Spleen (tissue), 11 donors: ENCODE data around the gene THSD4. TPM values are rescaled to one million over a fixed set of nuclear protein-coding genes. Genes with fewer than 3 reads are reported as not detected.

Experiments
- DNase-seq: peaks from one replicate; pipeline ENCODE4 v3.0.0-alpha.2; 2020
- H3K27ac ChIP-seq, 8 donors: fragments of 200-600 bp; sonication (generic) in 7 of 8; 1 replicate in 4 of 8; 2 replicates in 4 of 8; pipeline versions ENCODE4 v1.5.0 to v1.8.0; 2016 to 2021; ENCODE audit warnings: inconsistent platforms in 4 of 8, mild to moderate bottlenecking in 4 of 8, moderate library complexity in 1 of 8
- H3K27me3 ChIP-seq, 7 donors: fragments of 200-600 bp; sonication (generic) in 6 of 7; replicated peaks in 1 of 7; 1 replicate in 4 of 7; 2 replicates in 3 of 7; pipeline versions ENCODE4 v1.5.0 to v1.8.0; 2016 to 2021; ENCODE audit warnings: inconsistent platforms in 3 of 7, mild to moderate bottlenecking in 1 of 7
- H3K36me3 ChIP-seq, 6 donors: fragments of 200-600 bp; sonication (generic) in 5 of 6; 1 replicate in 4 of 6; 2 replicates in 2 of 6; pipeline versions ENCODE4 v1.5.0 to v1.8.0; 2016 to 2021; ENCODE audit warnings: inconsistent platforms in 2 of 6
- H3K4me1 ChIP-seq, 6 donors: fragments of 200-600 bp; sonication (generic) in 5 of 6; 1 replicate in 3 of 6; 2 replicates in 3 of 6; pipeline versions ENCODE4 v1.5.0 to v1.8.0; 2016 to 2021; ENCODE audit warnings: inconsistent platforms in 3 of 6
- H3K4me3 ChIP-seq, 8 donors: fragments of 200-600 bp; sonication (generic) in 7 of 8; 1 replicate in 4 of 8; 2 replicates in 4 of 8; pipeline versions ENCODE4 v1.5.0 to v1.8.0; 2016 to 2021; ENCODE audit warnings: inconsistent platforms in 4 of 8, mild to moderate bottlenecking in 4 of 8, moderate library complexity in 2 of 8
- H3K9me3 ChIP-seq, 8 donors: fragments of 200-600 bp; sonication (generic) in 7 of 8; 1 replicate in 4 of 8; 2 replicates in 4 of 8; pipeline versions ENCODE4 v1.5.0 to v1.8.0; 2016 to 2021; ENCODE audit warnings: inconsistent platforms in 4 of 8
- CTCF ChIP-seq, 11 experiments: fragments of 200-600 bp in 7 of 11; fragments of 450-650 bp in 4 of 11; sonication (generic) in 4 of 11; IDR thresholded peaks in 8 of 11; conservative IDR thresholded peaks in 3 of 11; 1 replicate in 7 of 11; 2 replicates in 4 of 11; pipeline versions ENCODE4 v1.4.0 to v1.8.0; 2016 to 2021; ENCODE audit warnings: antibody characterized with exemption in 11 of 11, inconsistent platforms in 4 of 11, mild to moderate bottlenecking in 1 of 11
- POLR2A ChIP-seq, 3 donors: fragments of 450-650 bp; IDR thresholded peaks; one replicate each; pipeline ENCODE4 v1.5.1; 2017; ENCODE audit warnings: antibody characterized with exemption in 3 of 3, mild to moderate bottlenecking in 1 of 3
- POLR2AphosphoS5 ChIP-seq, 3 donors: sonication (generic); formaldehyde crosslinking; IDR thresholded peaks; one replicate each; pipeline ENCODE4 v1.5.1; 2017; ENCODE audit warnings: antibody characterized with exemption in 3 of 3
- WGBS, 5 donors: extraction: QIAGEN DNeasy Blood & Tissue Kit in 3 of 5; methylation state at CpG; one replicate each; pipeline versions ENCODE4 v1.1.5 to v1.1.7; 2013 to 2018; 5-methylcytosine and 5-hydroxymethylcytosine counted together
- intact Hi-C: fragments of 100-400 bp; cut with DNase I; formaldehyde crosslinking; loops from one replicate; pipeline ENCODE4 v1.15.0; 2023; ENCODE audit warnings: low total_unique reads
- polyA plus RNA-seq, 3 donors: library from polyadenylated mRNA; stranded (reverse); fragments of 200-250 nt; gene quantifications; one replicate each; pipeline ENCODE4 v1.2.1, GENCODE V29; 2013
- total RNA-seq, 7 donors: library from RNA; depleted of rRNA in 3 of 7; stranded (reverse); fragments of >200 nt in 3 of 7; fragmentation: NEBNext Ultra II Directional in 4 of 7; extraction: Animal tissue kit (Norgen Biotek cat#: 25700) in 4 of 7; gene quantifications; one replicate each; pipeline versions ENCODE4 v1.1.0 to v1.2.1, GENCODE V29; 2016 to 2021
- donor health status: healthy with polysubstance abuse.
- donor health status: DM: no; HTN: no; CAD: no; lungs with moderate emphysema.
- donor health status: DM: no; HTN: no; CAD: no.
- donor health status: Bipolar disorder and iron deficiency.
- donor health status: healthy.
- donor health status: DM: no; HTN: no; CAD: no.
- donor health status: DM: yes; HTN: yes; CAD: no.

The THSD4 gene
- total and polyA plus RNA-seq, 10 donors = 0.29 to 11.3 (median 3.4) TPM

- TF ChIP-seq POLR2AphosphoS5 (IDR thresholded peaks at IDR 0.05) (no peak), CTCF (IDR thresholded peaks at IDR 0.05 in 8 of 11, conservative IDR thresholded peaks at IDR 0.05 in 3 of 11) (no peak), POLR2A (IDR thresholded peaks at IDR 0.05) (no peak)
- no peaks in the 10 kb centered on the region for H3K27me3 ChIP-seq
- no peaks in the 10 kb centered on the region for H3K36me3 ChIP-seq
- WGBS, 5 donors = 59 to 78% (median 63%) methylated on average over 3 of the region's 3 CpGs
- no peak overlapping the region for H3K27ac ChIP-seq
- no peak for DNase-seq
- H3K4me1 ChIP-seq = no peaks in the 10 kb centered on the region
- H3K9me3 ChIP-seq = peaks cover 0 to 16% (median 9%) of the 10 kb centered on the region in 8 donors
- no peak overlapping the region for H3K4me3 ChIP-seq
- intact Hi-C loops = no loop called here
Measured at GRCh38 chr15:71559616-71560015, 444.3 kb downstream of the THSD4 start.

GRCh38 chr15:71562251-71562650 is 447.0 kb downstream of the THSD4 start:
- H3K27me3 ChIP-seq = no peaks in the 10 kb centered on the region
- H3K36me3 ChIP-seq = no peaks in the 10 kb centered on the region
- no peak overlapping the region for H3K4me3 ChIP-seq
- peaks cover 0 to 10% (median 4%) of the 10 kb centered on the region in 6 donors for H3K4me1 ChIP-seq
- DNase-seq = no peak
- H3K27ac ChIP-seq = no peak overlapping the region
- no peak for TF ChIP-seq CTCF (IDR thresholded peaks at IDR 0.05 in 8 of 11, conservative IDR thresholded peaks at IDR 0.05 in 3 of 11)
- no peak for TF ChIP-seq POLR2AphosphoS5 (IDR thresholded peaks at IDR 0.05)
- TF ChIP-seq POLR2A (IDR thresholded peaks at IDR 0.05) = no peak
- WGBS, 5 donors = 79 to 94% (median 86%) methylated on average over 5 of the region's 5 CpGs
- H3K9me3 ChIP-seq = peaks cover 0 to 10% (median 4%) of the 10 kb centered on the region in 8 donors
- intact Hi-C loops = no loop called here

- DNase-seq = no peak
- 0 to 32% (median 0%) methylated on average over 1 of the region's 1 CpG for WGBS, 5 donors
Measured at GRCh38 chr15:71564217-71564616, 448.9 kb downstream of the THSD4 start.

GRCh38 chr15:71565006-71565405 is 449.7 kb downstream of the THSD4 start:
- Histone ChIP-seq H3K27me3 (no peaks in the 10 kb centered on the region), H3K27ac (peak overlapping the region in 1 of 8 donors; percentile 34), H3K4me3 (no peak overlapping the region), H3K36me3 (no peaks in the 10 kb centered on the region), H3K9me3 (no peaks in the 10 kb centered on the region), H3K4me1 (peaks cover 0 to 10% (median 4%) of the 10 kb centered on the region in 6 donors)
- no peak for DNase-seq
- intact Hi-C loops = no loop called here
- no peak for TF ChIP-seq POLR2A (IDR thresholded peaks at IDR 0.05)
- no peak for TF ChIP-seq POLR2AphosphoS5 (IDR thresholded peaks at IDR 0.05)
- TF ChIP-seq CTCF (IDR thresholded peaks at IDR 0.05 in 8 of 11, conservative IDR thresholded peaks at IDR 0.05 in 3 of 11) = no peak
- 58 to 83% (median 75%) methylated on average over 1 of the region's 1 CpG for WGBS, 5 donors

More at GRCh38 chr15:71564217-71564616, 448.9 kb downstream of the THSD4 start:
- Histone ChIP-seq H3K4me1 (peaks cover 0 to 10% (median 4%) of the 10 kb centered on the region in 6 donors), H3K4me3 (no peak overlapping the region), H3K9me3 (no peaks in the 10 kb centered on the region), H3K27me3 (no peaks in the 10 kb centered on the region), H3K27ac (no peak overlapping the region), H3K36me3 (no peaks in the 10 kb centered on the region)
- intact Hi-C loops = no loop called here
- no peak for TF ChIP-seq POLR2AphosphoS5 (IDR thresholded peaks at IDR 0.05)
- no peak for TF ChIP-seq POLR2A (IDR thresholded peaks at IDR 0.05)
- no peak for TF ChIP-seq CTCF (IDR thresholded peaks at IDR 0.05 in 8 of 11, conservative IDR thresholded peaks at IDR 0.05 in 3 of 11)
